Esophagus (tissue), 2 donors: ENCODE measurements around the gene CARD14. TPM values are rescaled to one million over a fixed set of nuclear protein-coding genes. Genes with fewer than 3 reads are reported as not detected.

Source experiments
- H3K27ac ChIP-seq, 2 donors: one replicate each; pipeline ENCODE4 v1.5.1; 2013; ENCODE audit warnings: low read depth in 2 of 2, mild to moderate bottlenecking in 2 of 2, inconsistent platforms in 1 of 2, low read length in 1 of 2, moderate library complexity in 1 of 2
- H3K27me3 ChIP-seq, 2 donors: one replicate each; pipeline ENCODE4 v1.6.1; 2013; ENCODE audit warnings: low read length in 2 of 2, control low read depth in 1 of 2, mild to moderate bottlenecking in 1 of 2; ENCODE audit not compliant: insufficient read depth in 2 of 2, control insufficient read depth in 1 of 2
- H3K36me3 ChIP-seq, 2 donors: one replicate each; pipeline ENCODE4 v1.6.1; 2013; ENCODE audit warnings: low read length in 1 of 2; ENCODE audit not compliant: control insufficient read depth in 2 of 2, insufficient read depth in 2 of 2
- H3K4me1 ChIP-seq, 2 donors: one replicate each; pipeline ENCODE4 v1.6.1; 2013; ENCODE audit warnings: low read length in 1 of 2; ENCODE audit not compliant: control insufficient read depth in 2 of 2, insufficient read depth in 2 of 2
- H3K4me3 ChIP-seq, 2 donors: one replicate each; pipeline ENCODE4 v1.5.1; 2013; ENCODE audit warnings: low read length in 2 of 2, mild to moderate bottlenecking in 2 of 2, low read depth in 1 of 2, moderate library complexity in 1 of 2
- H3K9me3 ChIP-seq, 2 donors: one replicate each; pipeline ENCODE4 v1.6.1; 2013; ENCODE audit warnings: mild to moderate bottlenecking in 2 of 2, low read depth in 1 of 2, low read length in 1 of 2, moderate library complexity in 1 of 2; ENCODE audit not compliant: control insufficient read depth in 2 of 2, insufficient read depth in 1 of 2
- WGBS, 2 donors: extraction: QIAGEN DNeasy Blood & Tissue Kit; methylation state at CpG; one replicate each; pipeline ENCODE4 v1.1.7; 2013; 5-methylcytosine and 5-hydroxymethylcytosine counted together
- polyA plus RNA-seq, 2 donors: library from polyadenylated mRNA; stranded (reverse); fragments of 200-250 nt; gene quantifications; one replicate each; pipeline ENCODE4 v1.2.3, GENCODE V29; 2013
- donor health status: healthy with polysubstance abuse.
- donor health status: Bipolar disorder and iron deficiency.

CARD14 gene
- polyA plus RNA-seq, 2 donors: 25.7 to 28.0 TPM

DNA sequence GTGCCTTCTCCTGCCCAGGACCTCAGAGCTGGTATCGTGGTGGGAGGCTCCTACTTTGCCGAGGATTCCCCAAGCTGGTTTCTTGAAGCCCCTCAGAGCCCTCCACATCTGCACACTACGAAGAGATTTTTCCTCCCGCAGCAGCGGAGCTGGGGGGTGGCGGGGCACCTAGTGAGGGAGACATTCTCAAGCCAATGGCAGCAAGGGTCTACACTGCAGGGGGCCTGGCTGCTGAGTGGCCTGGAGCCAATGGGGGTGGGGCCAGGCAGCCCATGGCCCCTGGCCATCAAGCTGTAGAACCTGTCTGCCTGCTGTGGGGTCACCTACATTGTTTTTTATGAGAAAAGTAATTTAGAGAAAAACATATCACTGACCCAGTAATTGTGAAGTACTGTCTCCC is 55.4 kb downstream of the CARD14 start:
- H3K9me3 ChIP-seq: no peaks in the 10 kb centered on the region
- WGBS, 2 donors: 90 to 94% methylated on average over 6 of the region's 6 CpGs
- H3K27me3 ChIP-seq: no peaks in the 10 kb centered on the region
- H3K4me3 ChIP-seq: no peak overlapping the region
- H3K36me3 ChIP-seq: peaks cover 0 to 2% of the 10 kb centered on the region in 2 donors
- no peak overlapping the region for H3K27ac ChIP-seq
- H3K4me1 ChIP-seq: no peaks in the 10 kb centered on the region

DNA sequence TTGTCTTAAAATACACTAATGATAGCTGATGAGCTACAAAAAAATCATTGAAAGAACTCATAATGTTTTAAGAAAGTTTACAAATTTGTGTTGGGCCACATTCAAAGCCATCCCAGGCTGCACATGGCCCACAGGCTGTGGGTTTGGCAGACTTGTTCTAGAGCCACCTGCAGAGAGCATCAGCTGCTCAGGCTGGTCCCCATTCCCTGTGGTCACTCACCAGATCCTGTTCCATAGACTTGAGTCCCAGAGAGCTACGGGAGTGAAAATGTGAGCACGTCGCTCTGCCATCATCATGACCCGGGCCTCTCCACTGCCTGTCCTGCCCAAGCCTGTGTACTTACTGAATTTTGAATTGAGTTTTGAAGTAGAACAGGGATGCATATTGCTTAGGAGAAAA is 57.3 kb downstream of the CARD14 start:
- 92% methylated on average over 4 of the region's 4 CpGs for WGBS, 2 donors
- peaks cover 0 to under 1% of the 10 kb centered on the region in 2 donors for H3K9me3 ChIP-seq
- H3K4me3 ChIP-seq: no peak overlapping the region
- H3K27ac ChIP-seq: no peak overlapping the region
- peaks cover 0 to 2% of the 10 kb centered on the region in 2 donors for H3K36me3 ChIP-seq
- no peaks in the 10 kb centered on the region for H3K4me1 ChIP-seq
- H3K27me3 ChIP-seq: no peaks in the 10 kb centered on the region

DNA sequence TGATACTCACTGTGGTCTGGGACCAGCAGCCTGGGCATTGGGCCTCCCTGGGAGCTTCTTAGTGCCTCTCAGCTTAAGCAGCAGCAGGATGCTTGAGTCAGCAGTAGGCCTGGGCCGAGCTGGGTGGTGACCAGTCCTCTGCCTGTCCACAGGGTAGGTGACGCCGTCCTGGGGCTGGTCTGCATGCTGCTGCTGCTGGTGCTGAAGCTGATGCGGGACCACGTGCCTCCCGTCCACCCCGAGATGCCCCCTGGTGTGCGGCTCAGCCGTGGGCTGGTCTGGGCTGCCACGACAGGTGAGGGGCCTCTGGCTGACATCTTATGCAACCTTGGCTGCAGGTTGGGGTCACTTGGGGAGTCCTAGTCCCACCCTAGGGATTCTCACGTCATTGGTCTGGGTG is 57.8 kb downstream of the CARD14 start:
- Histone ChIP-seq H3K4me1 (no peaks in the 10 kb centered on the region), H3K9me3 (peaks cover 0 to 3% of the 10 kb centered on the region in 2 donors), H3K36me3 (peaks cover 0 to 2% of the 10 kb centered on the region in 2 donors), H3K27me3 (no peaks in the 10 kb centered on the region), H3K4me3 (no peak overlapping the region), H3K27ac (no peak overlapping the region)
- 92 to 96% methylated on average over 11 of the region's 11 CpGs for WGBS, 2 donors

DNA sequence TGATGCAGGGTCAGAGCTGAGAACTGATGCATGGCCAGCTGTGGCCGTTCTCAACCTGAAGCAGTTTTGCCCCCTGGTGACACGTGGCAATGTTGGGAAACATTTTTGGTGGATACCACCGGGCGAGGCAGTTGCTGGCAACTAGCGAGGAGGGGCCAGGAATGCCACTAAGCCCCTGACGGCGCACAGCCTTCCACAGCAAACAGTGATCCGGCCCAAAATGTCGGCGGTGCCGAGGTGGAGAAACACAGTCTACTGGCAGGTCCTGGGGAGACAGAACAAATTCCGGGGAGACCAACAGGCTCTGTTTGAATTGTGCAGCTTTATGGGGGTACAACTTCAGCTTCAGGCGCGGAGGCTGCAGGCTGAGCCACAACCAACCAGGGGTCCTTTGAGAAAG is 58.6 kb downstream of the CARD14 start:
- peaks cover 0 to 2% of the 10 kb centered on the region in 2 donors for H3K36me3 ChIP-seq
- peaks cover 0 to 3% of the 10 kb centered on the region in 2 donors for H3K9me3 ChIP-seq

DNA sequence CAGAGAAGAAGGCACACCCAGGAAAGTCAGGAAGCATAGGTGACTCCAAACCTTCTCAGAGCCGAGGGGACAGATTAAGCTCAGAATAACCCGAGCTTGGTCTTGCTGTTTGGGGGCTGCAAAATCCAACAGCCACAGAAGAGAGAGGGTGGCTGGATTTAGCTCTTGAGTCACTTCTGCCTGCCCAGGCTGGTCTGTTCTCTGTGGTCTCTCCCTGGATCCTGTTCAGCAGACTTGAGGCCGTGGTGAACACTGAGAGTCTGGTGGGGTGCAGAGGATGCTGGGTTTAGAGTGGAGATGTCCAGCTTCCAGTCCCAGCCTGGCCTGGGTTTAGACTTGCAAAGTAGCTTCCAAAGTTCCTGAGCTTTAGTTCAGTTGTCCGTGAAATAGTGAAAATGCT is 59.2 kb downstream of the CARD14 start:
- H3K27me3 ChIP-seq: no peaks in the 10 kb centered on the region
- peaks cover 0 to 3% of the 10 kb centered on the region in 2 donors for H3K9me3 ChIP-seq
- H3K4me1 ChIP-seq: no peaks in the 10 kb centered on the region
- H3K27ac ChIP-seq: no peak overlapping the region
- H3K4me3 ChIP-seq: no peak overlapping the region
- 90 to 95% methylated on average over 4 of the region's 4 CpGs for WGBS, 2 donors
- H3K36me3 ChIP-seq: peaks cover 0 to 2% of the 10 kb centered on the region in 2 donors

More for the DNA sequence above, 58.6 kb downstream of the CARD14 start:
- Histone ChIP-seq H3K27ac (no peak overlapping the region), H3K27me3 (no peaks in the 10 kb centered on the region), H3K4me1 (no peaks in the 10 kb centered on the region), H3K4me3 (no peak overlapping the region)
- 89 to 94% methylated on average over 14 of the region's 14 CpGs for WGBS, 2 donors

DNA sequence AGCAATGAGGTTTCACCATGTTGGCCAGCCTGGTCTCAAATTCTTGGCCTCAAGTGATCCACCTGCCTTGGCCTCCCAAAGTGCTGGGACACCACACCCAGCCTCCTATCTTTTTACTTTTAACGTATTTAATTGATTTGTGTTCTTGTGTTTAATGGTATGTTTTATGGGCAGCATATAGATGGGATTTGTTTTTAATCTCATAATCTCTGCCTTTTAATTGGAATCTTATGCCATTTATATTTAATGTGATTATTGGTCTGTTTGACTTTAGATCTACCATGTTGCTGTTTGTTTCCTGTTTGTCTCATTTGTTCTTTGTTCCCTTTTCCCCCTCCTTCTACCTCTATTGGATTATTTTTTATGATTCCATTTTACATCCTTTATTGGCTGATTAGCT is 62.6 kb downstream of the CARD14 start:
- H3K27ac ChIP-seq: no peak overlapping the region
- no peaks in the 10 kb centered on the region for H3K27me3 ChIP-seq
- no peaks in the 10 kb centered on the region for H3K4me1 ChIP-seq
- WGBS, 2 donors: 94 to 100% methylated on average over 1 of the region's 1 CpG
- H3K9me3 ChIP-seq: peaks cover 0 to 3% of the 10 kb centered on the region in 2 donors
- H3K4me3 ChIP-seq: no peak overlapping the region
- peaks cover 0 to 14% of the 10 kb centered on the region in 2 donors for H3K36me3 ChIP-seq

DNA sequence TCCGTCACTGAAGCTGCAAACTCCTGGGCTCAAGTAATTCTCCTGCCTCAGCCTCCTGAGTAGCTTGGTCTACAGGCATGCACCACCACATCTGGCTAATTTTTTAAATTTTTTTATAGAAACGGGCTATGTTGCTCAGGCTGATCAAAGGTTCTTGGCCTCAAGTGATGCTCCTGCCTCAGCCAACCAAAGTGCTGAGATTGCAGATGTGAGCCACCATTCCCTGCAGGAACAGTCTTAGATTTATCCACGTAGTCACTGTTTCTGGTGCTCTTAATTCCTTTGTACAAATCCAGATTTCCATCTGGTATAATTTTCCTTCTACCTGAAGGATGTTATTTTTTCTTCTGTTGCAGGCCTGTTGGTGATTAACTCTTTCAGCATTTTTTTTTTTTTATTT is 63.4 kb downstream of the CARD14 start:
- Histone ChIP-seq H3K4me3 (no peak overlapping the region), H3K36me3 (peaks cover 0 to 18% of the 10 kb centered on the region in 2 donors), H3K27me3 (no peaks in the 10 kb centered on the region), H3K9me3 (peaks cover 0 to 3% of the 10 kb centered on the region in 2 donors), H3K27ac (no peak overlapping the region), H3K4me1 (no peaks in the 10 kb centered on the region)
- 90 to 96% methylated on average over 3 of the region's 3 CpGs for WGBS, 2 donors

DNA sequence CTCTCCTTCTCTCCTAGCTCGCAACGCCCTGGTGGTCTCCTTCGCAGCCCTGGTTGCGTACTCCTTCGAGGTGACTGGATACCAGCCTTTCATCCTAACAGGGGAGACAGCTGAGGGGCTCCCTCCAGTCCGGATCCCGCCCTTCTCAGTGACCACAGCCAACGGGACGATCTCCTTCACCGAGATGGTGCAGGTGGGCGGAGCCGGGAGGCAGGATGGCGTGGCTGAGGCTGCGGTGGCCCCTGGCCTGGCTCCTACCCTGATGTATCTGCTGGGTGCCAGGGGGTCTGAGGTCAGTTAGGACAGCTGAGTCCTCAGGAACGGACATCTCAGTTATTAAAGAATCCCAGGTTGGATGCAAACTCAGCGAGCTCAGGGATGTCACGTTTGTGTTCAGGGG is 67.1 kb downstream of the CARD14 start:
- Histone ChIP-seq H3K27ac (no peak overlapping the region), H3K4me3 (no peak overlapping the region), H3K27me3 (no peaks in the 10 kb centered on the region), H3K36me3 (peaks cover 0 to 18% of the 10 kb centered on the region in 2 donors), H3K4me1 (no peaks in the 10 kb centered on the region), H3K9me3 (peaks cover 0 to 3% of the 10 kb centered on the region in 2 donors)
- 87% methylated on average over 17 of the region's 17 CpGs for WGBS, 2 donors

DNA sequence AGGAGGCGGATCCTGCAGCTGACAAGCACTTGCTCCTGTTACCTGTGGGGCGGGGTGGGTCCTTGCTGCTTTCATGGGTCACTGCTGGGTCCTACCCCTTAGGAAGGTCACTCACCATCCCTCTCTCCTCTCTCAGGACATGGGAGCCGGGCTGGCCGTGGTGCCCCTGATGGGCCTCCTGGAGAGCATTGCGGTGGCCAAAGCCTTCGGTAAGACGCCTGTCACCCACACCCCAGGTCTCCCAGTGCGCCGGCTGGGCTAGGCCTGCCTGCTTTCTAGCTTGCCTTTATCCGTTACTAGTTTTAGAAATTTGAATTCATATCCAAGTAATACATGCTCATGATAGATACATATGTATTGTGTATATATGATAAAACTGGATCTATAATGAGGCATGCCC is 67.6 kb downstream of the CARD14 start:
- peaks cover 0 to 20% of the 10 kb centered on the region in 2 donors for H3K36me3 ChIP-seq

DNA sequence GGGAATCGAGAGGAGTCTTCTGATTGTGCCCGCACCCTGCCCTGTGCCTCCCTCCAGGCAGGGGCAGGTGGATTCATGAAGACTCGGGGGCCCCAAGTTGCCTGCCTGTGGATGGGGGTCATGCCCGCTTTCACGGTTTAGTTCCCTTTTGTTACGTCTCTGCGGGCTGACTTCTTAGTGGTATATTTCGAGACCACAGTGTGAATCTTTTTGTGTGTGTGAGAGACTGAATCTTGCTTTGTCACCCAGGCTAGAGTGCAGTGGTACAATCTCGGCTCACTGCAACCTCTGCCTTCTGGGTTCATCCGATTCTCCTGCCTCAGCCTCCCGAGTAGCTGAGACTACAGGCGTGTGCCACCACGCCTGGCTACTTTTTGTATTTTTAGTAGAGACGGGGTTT is 72.7 kb downstream of the CARD14 start:
- Histone ChIP-seq H3K4me3 (no peak overlapping the region), H3K4me1 (no peaks in the 10 kb centered on the region), H3K27ac (no peak overlapping the region), H3K9me3 (no peaks in the 10 kb centered on the region), H3K36me3 (peaks cover 0 to 22% of the 10 kb centered on the region in 2 donors), H3K27me3 (no peaks in the 10 kb centered on the region)
- 81 to 91% methylated on average over 14 of the region's 14 CpGs for WGBS, 2 donors

More for the DNA sequence above, 67.6 kb downstream of the CARD14 start:
- no peak overlapping the region for H3K4me3 ChIP-seq
- H3K4me1 ChIP-seq: no peaks in the 10 kb centered on the region
- H3K27me3 ChIP-seq: no peaks in the 10 kb centered on the region
- no peak overlapping the region for H3K27ac ChIP-seq
- no peaks in the 10 kb centered on the region for H3K9me3 ChIP-seq
- 92 to 96% methylated on average over 10 of the region's 10 CpGs for WGBS, 2 donors
